Mucosa of descending colon (tissue), 3 donors: ENCODE data around the gene AGAP1. TPM values are rescaled to one million over a fixed set of nuclear protein-coding genes. Genes with fewer than 3 reads are reported as not detected.

ENCODE experiments used
- ATAC-seq: fragments of 200-7000 bp; cut with Tn5 transposase; one replicate; pipeline ENCODE4 v1.9.1; 2020; ENCODE audit warnings: mild to moderate bottlenecking, moderate library complexity
- DNase-seq, 3 donors: peaks; one replicate each; pipeline ENCODE4 v3.0.0-alpha.2; 2020
- H3K36me3 ChIP-seq: fragments of 200-600 bp; one replicate; pipeline ENCODE4 v1.8.0; 2021; ENCODE audit warnings: low read depth, mild to moderate bottlenecking
- H3K4me1 ChIP-seq: fragments of 200-600 bp; one replicate; pipeline ENCODE4 v1.8.0; 2021; ENCODE audit warnings: low read depth, mild to moderate bottlenecking
- H3K4me3 ChIP-seq: fragments of 200-600 bp; one replicate; pipeline ENCODE4 v1.8.0; 2021; ENCODE audit warnings: mild to moderate bottlenecking
- H3K9me3 ChIP-seq: fragments of 200-600 bp; one replicate; pipeline ENCODE4 v1.8.0; 2021; ENCODE audit warnings: mild to moderate bottlenecking
- CTCF ChIP-seq: fragments of 200-600 bp; IDR thresholded peaks from one replicate; pipeline ENCODE4 v1.8.0; 2022; ENCODE audit warnings: antibody characterized with exemption, mild to moderate bottlenecking
- intact Hi-C, 2 donors: fragments of 100-400 bp; cut with DNase I in 1 of 2; cut with micrococcal nuclease in 1 of 2; formaldehyde crosslinking; loops; one replicate each; pipeline versions ENCODE4 v1.11.0 to v1.11.1; 2022; cut with DNase I, micrococcal nuclease
- total RNA-seq, 3 donors: library from RNA; stranded (reverse); fragmentation: NEBNext Ultra II Directional in 2 of 3; extraction: Animal tissue kit (Norgen Biotek cat#: 25700) in 2 of 3; gene quantifications; one replicate each; pipeline versions ENCODE4 v1.2.1 to v1.2.4, GENCODE V29; 2021 to 2023
- donor health status: DM: no; HTN: no; CAD: no; lungs with moderate emphysema.
- donor health status: DM: no; HTN: no; CAD: no.
- donor health status: DM: no; HTN: yes; CAD: no.

Gene AGAP1
- total RNA-seq, 3 donors from 2014 or later, result 68.1 to 112 (median 88.9) TPM

- no peaks in the 10 kb centered on the region for H3K4me1 ChIP-seq
- TF ChIP-seq CTCF, result no peak
- no peaks in the 10 kb centered on the region for H3K36me3 ChIP-seq
- H3K9me3 ChIP-seq, result no peaks in the 10 kb centered on the region
- intact Hi-C loops, result no loop called here
- H3K4me3 ChIP-seq, result no peak overlapping the region
- ATAC-seq (no peak), DNase-seq (no peak)
Observed at GRCh38 chr2:235734688-235735231, 240.9 kb downstream of the AGAP1 start.

- intact Hi-C loops, result no loop called here
- TF ChIP-seq CTCF, result no peak
- no peaks in the 10 kb centered on the region for H3K9me3 ChIP-seq
- DNase-seq (no peak), ATAC-seq (no peak)
- no peaks in the 10 kb centered on the region for H3K36me3 ChIP-seq
- no peaks in the 10 kb centered on the region for H3K4me1 ChIP-seq
- H3K4me3 ChIP-seq, result no peak overlapping the region
Observed at GRCh38 chr2:235737396-235737795, 243.6 kb downstream of the AGAP1 start.

- no peak for DNase-seq
- intact Hi-C loops, result no loop called here
- H3K9me3 ChIP-seq, result no peaks in the 10 kb centered on the region
- H3K4me3 ChIP-seq, result no peak overlapping the region
- no peak for TF ChIP-seq CTCF
- no peaks in the 10 kb centered on the region for H3K4me1 ChIP-seq
- H3K36me3 ChIP-seq, result no peaks in the 10 kb centered on the region
- peak; percentile 10 for ATAC-seq
Observed at GRCh38 chr2:235737840-235738239, 244.0 kb downstream of the AGAP1 start.

- H3K4me3 ChIP-seq, result no peak overlapping the region
- ATAC-seq, result peak; percentile 19
- no peak for DNase-seq
- no peaks in the 10 kb centered on the region for H3K9me3 ChIP-seq
- TF ChIP-seq CTCF, result no peak
- no peaks in the 10 kb centered on the region for H3K36me3 ChIP-seq
- H3K4me1 ChIP-seq, result no peaks in the 10 kb centered on the region
- intact Hi-C loops, result loop anchor here in 1 of 2 donors (10.0 kb wide), 2 partner anchors 65 to 605 kb away; no protein-coding TSS in a partner anchor
Observed at GRCh38 chr2:235739704-235740415, 246.0 kb downstream of the AGAP1 start.

GRCh38 chr2:235740821-235741220, 247.0 kb downstream of the AGAP1 start:
- H3K9me3 ChIP-seq, result no peaks in the 10 kb centered on the region
- H3K4me3 ChIP-seq, result no peak overlapping the region
- no peaks in the 10 kb centered on the region for H3K4me1 ChIP-seq
- no peaks in the 10 kb centered on the region for H3K36me3 ChIP-seq
- intact Hi-C loops, result loop anchor here in 1 of 2 donors (10.0 kb wide), 2 partner anchors 66 to 606 kb away; no protein-coding TSS in a partner anchor
- no peak for TF ChIP-seq CTCF
- DNase-seq (peak in 1 of 3 donors; percentile 45), ATAC-seq (peak; percentile 57)
